Measurements from ENCODE around the gene RERE. TPM values are rescaled to one million over a fixed set of nuclear protein-coding genes. Genes with fewer than 3 reads are reported as not detected.
"Not testable (repeated sequence)": the region's sequence is repeated elsewhere in the genome, so short reads cannot be mapped to it uniquely, and the experiment has no call there.

Gene RERE
- total RNA-seq, 2 donors from 2014 or later: 207 to 322 TPM

DNA sequence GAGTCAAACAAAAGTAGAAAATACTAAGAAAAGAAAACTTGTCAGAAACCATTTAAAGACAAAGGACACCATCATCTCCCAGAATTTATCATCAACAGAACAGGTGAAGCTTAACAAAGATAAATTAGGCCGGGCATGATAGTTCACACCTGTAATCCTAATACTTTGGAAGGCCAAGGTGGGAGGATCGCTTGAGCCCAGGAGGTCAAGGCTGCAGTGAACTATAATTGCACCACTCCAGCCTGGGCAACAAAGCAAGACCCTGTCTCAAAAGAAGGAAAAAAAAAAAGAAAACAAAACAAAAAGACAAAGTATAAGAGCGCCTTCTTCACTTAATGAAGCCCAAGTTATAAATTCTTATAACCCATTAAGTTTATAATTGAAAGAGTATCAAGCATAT lies 25.6 kb downstream of the RERE start:
- Histone ChIP-seq H3K36me3 (no peaks in the 10 kb centered on the region), H3K27ac (no peak overlapping the region), H3K4me1 (replicated peaks) (peaks cover 8% of the 10 kb centered on the region), H3K9me3 (no peaks in the 10 kb centered on the region), H3K4me3 (no peak overlapping the region), H3K27me3 (replicated peaks; ENCODE audit: insufficient read depth) (no peaks in the 10 kb centered on the region)
- DNase-seq (ENCODE audit: low spot score): no peak
- intact Hi-C loops (cut with DNase I): no loop called here
- no peak for TF ChIP-seq POLR2AphosphoS5 (IDR thresholded peaks at IDR 0.05)
- TF ChIP-seq, protein P1, sequence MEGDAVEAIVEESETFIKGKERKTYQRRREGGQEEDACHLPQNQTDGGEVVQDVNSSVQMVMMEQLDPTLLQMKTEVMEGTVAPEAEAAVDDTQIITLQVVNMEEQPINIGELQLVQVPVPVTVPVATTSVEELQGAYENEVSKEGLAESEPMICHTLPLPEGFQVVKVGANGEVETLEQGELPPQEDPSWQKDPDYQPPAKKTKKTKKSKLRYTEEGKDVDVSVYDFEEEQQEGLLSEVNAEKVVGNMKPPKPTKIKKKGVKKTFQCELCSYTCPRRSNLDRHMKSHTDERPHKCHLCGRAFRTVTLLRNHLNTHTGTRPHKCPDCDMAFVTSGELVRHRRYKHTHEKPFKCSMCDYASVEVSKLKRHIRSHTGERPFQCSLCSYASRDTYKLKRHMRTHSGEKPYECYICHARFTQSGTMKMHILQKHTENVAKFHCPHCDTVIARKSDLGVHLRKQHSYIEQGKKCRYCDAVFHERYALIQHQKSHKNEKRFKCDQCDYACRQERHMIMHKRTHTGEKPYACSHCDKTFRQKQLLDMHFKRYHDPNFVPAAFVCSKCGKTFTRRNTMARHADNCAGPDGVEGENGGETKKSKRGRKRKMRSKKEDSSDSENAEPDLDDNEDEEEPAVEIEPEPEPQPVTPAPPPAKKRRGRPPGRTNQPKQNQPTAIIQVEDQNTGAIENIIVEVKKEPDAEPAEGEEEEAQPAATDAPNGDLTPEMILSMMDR (IDR thresholded peaks at IDR 0.05): no peak
- no peak for TF ChIP-seq POLR2A (IDR thresholded peaks at IDR 0.05)
- WGBS: 93% methylated on average over 3 of the region's 3 CpGs

DNA sequence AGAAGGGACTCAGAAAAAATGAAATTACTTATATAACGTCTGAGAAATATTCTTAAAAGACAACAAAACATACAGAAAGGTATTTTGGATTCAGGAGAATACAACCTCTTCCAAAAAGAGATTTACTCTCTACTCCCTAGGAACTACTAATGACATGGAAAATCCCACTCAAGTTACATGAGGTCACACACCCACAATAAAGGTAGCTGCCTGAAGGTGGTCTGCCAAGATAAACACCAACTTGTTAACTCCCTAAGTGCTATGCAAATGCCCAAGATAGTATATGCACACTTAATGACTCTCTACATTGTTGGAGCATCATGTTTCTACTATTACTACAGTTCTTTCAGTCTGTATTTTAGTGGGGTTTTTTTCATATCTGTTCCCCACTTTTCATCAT lies 26.5 kb downstream of the RERE start:
- TF ChIP-seq POLR2AphosphoS5 (IDR thresholded peaks at IDR 0.05) (no peak), POLR2A (IDR thresholded peaks at IDR 0.05) (no peak)
- TF ChIP-seq, protein P1 (IDR thresholded peaks at IDR 0.05): no peak
- peak overlapping the region in 1 of 2 donors; percentile 10 for H3K27ac ChIP-seq
- no peaks in the 10 kb centered on the region for H3K9me3 ChIP-seq
- H3K4me1 ChIP-seq (replicated peaks): peaks cover 10% of the 10 kb centered on the region
- H3K4me3 ChIP-seq: no peak overlapping the region
- 74% methylated on average over 1 of the region's 1 CpG for WGBS
- no peaks in the 10 kb centered on the region for H3K36me3 ChIP-seq
- H3K27me3 ChIP-seq (replicated peaks; ENCODE audit: insufficient read depth): no peaks in the 10 kb centered on the region
- no peak for DNase-seq (ENCODE audit: low spot score)
- intact Hi-C loops (cut with DNase I): no loop called here

DNA sequence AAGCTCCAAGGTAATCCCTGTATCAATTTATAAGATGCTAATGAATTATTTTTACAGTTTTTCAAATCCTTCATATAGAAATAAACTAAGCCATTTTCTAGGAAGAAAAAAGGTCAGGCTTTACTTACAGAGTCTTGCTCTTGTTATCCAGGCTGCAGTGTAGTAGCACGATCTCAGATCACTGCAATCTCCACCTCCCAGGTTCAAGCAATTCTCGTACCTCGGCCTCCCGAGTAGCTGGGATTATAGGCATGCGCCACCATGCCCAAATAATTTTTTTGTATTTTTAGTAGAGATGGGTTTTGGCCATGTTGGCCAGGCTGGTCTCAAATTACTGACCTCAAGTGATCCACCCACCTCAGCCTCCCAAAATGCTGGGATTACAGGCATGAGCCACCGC lies 27.0 kb downstream of the RERE start:
- no peak for TF ChIP-seq POLR2AphosphoS5 (IDR thresholded peaks at IDR 0.05)
- Histone ChIP-seq H3K4me3 (no peak overlapping the region), H3K27me3 (replicated peaks; ENCODE audit: insufficient read depth) (no peaks in the 10 kb centered on the region), H3K27ac (peak overlapping the region in 1 of 2 donors; percentile 35), H3K9me3 (no peaks in the 10 kb centered on the region), H3K4me1 (replicated peaks) (peaks cover 10% of the 10 kb centered on the region), H3K36me3 (no peaks in the 10 kb centered on the region)
- WGBS: 85% methylated on average over 6 of the region's 6 CpGs
- DNase-seq (ENCODE audit: low spot score): no peak
- intact Hi-C loops (cut with DNase I): no loop called here

DNA sequence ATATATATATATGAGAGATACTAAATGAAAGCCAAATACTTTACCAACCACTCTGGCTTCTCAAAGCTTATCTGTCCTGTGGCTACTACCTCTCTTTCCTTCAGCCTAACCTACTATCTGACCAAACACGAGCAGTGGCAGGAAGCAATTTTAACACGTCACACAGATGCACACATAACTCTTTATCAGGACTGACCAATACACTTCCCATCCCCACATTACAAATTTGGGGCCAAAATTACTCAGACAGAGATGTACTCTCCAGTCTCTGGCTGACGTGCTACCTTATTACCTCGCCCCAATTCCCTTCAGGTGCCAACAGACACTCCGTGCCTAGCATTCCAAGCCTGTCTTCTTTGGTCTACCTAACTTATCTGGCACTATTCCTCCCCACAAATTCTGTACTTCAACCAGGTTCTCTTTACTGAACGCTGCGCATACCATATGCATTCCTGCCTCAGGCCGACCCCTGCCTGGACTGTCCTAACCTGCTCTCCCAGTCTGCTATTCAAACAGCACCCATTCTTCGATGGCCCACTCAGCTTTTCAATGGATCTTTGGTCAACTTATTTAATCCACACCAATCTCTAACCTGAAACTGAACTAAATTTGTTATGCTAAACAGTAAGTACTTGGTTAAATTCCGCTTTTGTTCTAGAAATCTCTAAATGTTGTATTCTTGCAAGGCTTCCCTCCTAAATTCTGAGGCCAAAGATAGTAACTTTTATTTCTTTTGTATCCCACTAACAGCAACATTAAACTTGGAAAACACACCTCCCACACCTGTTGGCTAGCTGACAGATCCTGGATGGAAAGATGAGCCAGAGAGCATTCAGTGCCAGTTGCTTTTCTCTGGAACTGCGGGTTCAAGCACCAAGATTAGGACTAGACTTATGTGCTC lies 27.9 kb downstream of the RERE start:
- no peak overlapping the region for H3K4me3 ChIP-seq
- intact Hi-C loops (cut with DNase I): no loop called here
- no peak for TF ChIP-seq POLR2A (IDR thresholded peaks at IDR 0.05)
- peak; percentile 13 for TF ChIP-seq POLR2AphosphoS5 (IDR thresholded peaks at IDR 0.05)
- no peaks in the 10 kb centered on the region for H3K9me3 ChIP-seq
- H3K4me1 ChIP-seq (replicated peaks): peaks cover 10% of the 10 kb centered on the region
- H3K27ac ChIP-seq: peak overlapping the region in 1 of 2 donors; percentile 35
- H3K27me3 ChIP-seq (replicated peaks; ENCODE audit: insufficient read depth): no peaks in the 10 kb centered on the region
- H3K36me3 ChIP-seq: no peaks in the 10 kb centered on the region
- 55% methylated on average over 11 of the region's 11 CpGs for WGBS
- DNase-seq (ENCODE audit: low spot score): peak; percentile 28

DNA sequence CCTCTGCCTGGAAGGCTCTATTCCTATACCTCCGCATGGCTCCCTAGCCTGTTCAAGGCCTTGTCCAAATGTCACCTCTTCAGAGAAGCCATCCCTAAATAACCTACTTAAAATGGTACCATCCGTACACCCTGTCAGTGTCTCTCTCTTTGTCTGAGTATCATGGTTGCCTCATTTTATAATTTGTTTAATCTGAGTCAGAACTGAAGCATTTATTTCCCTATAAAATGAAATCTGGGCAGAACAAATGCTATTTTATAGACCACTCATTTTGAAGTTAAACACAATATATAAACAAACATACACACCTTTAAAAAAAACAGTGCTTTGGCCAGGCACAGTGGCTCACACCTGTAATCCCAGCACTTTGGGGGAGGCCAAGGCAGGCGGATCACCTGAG lies 30.2 kb downstream of the RERE start:
- no peak for DNase-seq (ENCODE audit: low spot score)
- TF ChIP-seq POLR2AphosphoS5 (IDR thresholded peaks at IDR 0.05): peak; percentile 51
- TF ChIP-seq, protein P1 (IDR thresholded peaks at IDR 0.05): no peak
- Histone ChIP-seq H3K4me3 (no peak overlapping the region), H3K27ac (peak overlapping the region in 1 of 2 donors; percentile 20), H3K9me3 (no peaks in the 10 kb centered on the region), H3K4me1 (replicated peaks) (peaks cover 10% of the 10 kb centered on the region), H3K27me3 (replicated peaks; ENCODE audit: insufficient read depth) (no peaks in the 10 kb centered on the region), H3K36me3 (no peaks in the 10 kb centered on the region)
- 52% methylated on average over 3 of the region's 3 CpGs for WGBS
- intact Hi-C loops (cut with DNase I): no loop called here

DNA sequence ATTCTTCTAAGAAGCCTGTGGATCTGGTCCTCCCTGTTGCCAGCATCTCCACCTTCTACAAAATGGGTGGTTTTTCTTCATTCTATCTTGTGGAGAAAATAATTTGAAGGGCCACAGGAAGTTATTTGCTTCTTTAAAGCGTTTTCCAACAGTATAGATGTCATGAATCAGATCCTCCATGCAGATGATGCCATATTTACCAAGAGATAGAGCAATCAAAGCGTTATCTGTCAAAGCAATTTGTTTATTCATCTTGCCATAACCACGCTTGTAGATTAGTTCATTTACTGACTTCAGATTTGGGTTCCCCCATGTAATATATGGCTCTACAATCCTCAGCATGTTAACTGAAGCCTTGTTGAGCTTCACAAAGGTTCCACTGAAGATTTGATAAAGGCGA lies 31.2 kb downstream of the RERE start:
- H3K4me1 ChIP-seq (replicated peaks): peaks cover 10% of the 10 kb centered on the region
- H3K27me3 ChIP-seq (replicated peaks; ENCODE audit: insufficient read depth); H3K4me3 ChIP-seq; H3K27ac ChIP-seq; DNase-seq (ENCODE audit: low spot score); H3K9me3 ChIP-seq; intact Hi-C loops (cut with DNase I); H3K36me3 ChIP-seq: not testable (repeated sequence)
- WGBS: 92% methylated on average over 4 of the region's 4 CpGs
